Measurements from ENCODE around the gene HACE1.

DNA sequence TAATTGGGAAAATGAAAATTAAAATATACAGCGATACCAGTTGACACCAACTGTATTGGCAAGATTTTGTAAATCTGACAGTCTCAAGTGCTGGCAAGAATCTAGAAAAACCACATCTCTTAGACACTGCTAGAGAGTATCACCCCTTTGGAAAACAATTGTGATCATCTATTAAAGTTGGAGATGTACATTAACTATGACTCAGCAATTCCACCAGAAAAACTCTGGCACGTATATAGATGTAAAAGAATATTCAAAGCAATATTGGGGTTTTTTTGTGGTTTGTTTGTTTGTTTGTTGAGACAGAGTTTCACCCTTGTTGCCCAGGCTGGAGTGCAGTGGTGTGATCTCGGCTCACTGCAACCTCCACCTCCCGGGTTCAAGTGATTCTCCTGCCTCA is 142.9 kb downstream of the HACE1 start:
- no peak for TF ChIP-seq POLR2A (IDR thresholded peaks at IDR 0.05)
- TF ChIP-seq, protein P1, sequence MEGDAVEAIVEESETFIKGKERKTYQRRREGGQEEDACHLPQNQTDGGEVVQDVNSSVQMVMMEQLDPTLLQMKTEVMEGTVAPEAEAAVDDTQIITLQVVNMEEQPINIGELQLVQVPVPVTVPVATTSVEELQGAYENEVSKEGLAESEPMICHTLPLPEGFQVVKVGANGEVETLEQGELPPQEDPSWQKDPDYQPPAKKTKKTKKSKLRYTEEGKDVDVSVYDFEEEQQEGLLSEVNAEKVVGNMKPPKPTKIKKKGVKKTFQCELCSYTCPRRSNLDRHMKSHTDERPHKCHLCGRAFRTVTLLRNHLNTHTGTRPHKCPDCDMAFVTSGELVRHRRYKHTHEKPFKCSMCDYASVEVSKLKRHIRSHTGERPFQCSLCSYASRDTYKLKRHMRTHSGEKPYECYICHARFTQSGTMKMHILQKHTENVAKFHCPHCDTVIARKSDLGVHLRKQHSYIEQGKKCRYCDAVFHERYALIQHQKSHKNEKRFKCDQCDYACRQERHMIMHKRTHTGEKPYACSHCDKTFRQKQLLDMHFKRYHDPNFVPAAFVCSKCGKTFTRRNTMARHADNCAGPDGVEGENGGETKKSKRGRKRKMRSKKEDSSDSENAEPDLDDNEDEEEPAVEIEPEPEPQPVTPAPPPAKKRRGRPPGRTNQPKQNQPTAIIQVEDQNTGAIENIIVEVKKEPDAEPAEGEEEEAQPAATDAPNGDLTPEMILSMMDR (IDR thresholded peaks at IDR 0.05) = no peak
- TF ChIP-seq EP300 (IDR thresholded peaks at IDR 0.05) = no peak

Data from ovary (tissue), 3 donors.